ENCODE data around the gene ZBTB16.

- TF ChIP-seq CTCF (conservative IDR thresholded peaks at IDR 0.05): no peak
- no peak for TF ChIP-seq EZH2 (IDR thresholded peaks at IDR 0.05; ENCODE audit: low read depth)
Observed at GRCh38 chr11:114122686-114123085, 63.2 kb downstream of the ZBTB16 start.
